Measurements from ENCODE around the gene RBM17.

Gene RBM17

DNA sequence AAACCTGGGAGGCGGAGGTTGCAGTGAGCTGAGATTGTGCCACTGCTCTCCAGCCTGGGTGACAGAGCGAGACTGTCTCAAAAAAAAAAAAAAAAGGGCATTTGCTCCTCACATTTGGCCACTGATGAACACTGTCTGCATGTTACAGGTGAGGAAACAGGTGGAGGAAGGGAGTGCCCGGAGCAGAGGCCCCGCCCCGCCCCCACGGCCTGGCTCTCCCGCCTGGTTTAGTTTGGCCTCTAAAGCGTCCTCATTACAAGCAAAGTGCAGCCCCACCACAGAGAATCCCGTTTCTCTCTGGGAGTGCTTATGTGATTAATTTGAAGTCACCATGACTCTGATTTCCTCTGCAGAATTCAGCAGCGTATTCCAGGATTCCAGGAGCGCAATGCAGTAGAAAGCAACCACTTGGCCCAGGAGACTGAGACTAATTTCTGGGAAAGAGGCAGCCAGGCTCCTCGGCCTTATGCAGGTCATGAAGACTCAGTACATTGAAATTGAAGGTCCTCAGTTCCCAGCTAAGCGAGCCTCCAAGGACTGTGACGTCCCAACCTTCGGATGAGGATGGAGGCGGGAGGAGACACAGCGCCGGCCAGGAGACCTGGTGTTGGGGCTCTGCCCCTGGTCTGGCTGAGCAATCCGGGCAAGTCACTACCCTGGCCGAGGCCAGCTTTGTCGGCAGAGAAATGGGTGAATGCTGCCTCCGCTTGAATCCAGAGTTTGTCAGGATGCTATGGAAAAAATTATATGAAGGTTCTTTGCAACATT, 44.7 kb downstream of the RBM17 start:
- no peaks in the 10 kb centered on the region for H3K27me3 ChIP-seq (ENCODE audit: insufficient read depth, poor library complexity, severe bottlenecking)

DNA sequence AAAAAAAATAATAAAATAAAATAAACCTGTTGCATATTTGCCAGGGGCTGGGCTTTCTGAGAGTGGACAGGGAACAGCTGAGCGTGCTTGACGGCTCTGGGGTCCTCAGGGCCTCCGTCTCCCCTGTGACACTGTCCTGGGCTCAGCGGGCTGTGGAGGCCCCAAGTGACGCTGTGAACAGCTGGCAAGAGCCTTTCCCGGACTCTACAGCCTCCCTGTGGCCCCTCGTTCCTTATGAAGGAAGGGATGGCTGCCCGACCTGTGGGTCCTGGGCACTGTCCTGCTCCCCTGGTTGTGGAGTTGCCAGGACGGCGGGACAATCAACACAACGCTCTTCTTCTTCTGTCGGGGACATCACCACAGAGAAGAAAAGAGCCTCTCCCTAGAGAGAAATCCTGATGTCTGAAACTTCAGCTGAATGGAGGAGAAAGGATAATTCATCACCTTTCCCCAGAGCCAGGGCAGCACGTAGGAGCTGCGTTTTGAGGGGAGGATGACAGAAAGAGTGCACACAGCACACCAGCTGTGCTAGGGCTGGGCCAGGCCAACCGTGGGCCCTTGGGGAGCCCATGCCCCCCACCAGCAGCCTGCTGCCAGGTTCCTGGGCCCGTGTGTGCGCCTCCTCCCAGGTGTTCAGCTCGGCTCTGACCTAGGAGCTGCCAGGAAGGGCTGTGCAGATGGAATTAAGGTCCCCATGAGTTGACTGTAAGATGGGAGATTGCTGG, 45.4 kb downstream of the RBM17 start:
- DNase-seq (ENCODE audit: low read depth in 1 of 2, low spot score in 1 of 2), result no peak

More for the DNA sequence above, 44.7 kb downstream of the RBM17 start:
- Histone ChIP-seq H3K4me3 (replicated peaks; ENCODE audit: insufficient read depth, low read length) (no peak overlapping the region), H3K27ac (replicated peaks) (no peak overlapping the region)
- TF ChIP-seq, protein P1, sequence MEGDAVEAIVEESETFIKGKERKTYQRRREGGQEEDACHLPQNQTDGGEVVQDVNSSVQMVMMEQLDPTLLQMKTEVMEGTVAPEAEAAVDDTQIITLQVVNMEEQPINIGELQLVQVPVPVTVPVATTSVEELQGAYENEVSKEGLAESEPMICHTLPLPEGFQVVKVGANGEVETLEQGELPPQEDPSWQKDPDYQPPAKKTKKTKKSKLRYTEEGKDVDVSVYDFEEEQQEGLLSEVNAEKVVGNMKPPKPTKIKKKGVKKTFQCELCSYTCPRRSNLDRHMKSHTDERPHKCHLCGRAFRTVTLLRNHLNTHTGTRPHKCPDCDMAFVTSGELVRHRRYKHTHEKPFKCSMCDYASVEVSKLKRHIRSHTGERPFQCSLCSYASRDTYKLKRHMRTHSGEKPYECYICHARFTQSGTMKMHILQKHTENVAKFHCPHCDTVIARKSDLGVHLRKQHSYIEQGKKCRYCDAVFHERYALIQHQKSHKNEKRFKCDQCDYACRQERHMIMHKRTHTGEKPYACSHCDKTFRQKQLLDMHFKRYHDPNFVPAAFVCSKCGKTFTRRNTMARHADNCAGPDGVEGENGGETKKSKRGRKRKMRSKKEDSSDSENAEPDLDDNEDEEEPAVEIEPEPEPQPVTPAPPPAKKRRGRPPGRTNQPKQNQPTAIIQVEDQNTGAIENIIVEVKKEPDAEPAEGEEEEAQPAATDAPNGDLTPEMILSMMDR (IDR thresholded peaks at IDR 0.05; ENCODE audit: insufficient read depth, low read length), result no peak
- TF ChIP-seq GABPA (IDR thresholded peaks at IDR 0.05; ENCODE audit: low read depth), result no peak
- no peak for TF ChIP-seq SPI1 (IDR thresholded peaks at IDR 0.05; ENCODE audit: borderline replicate concordance, low read depth)
- TF ChIP-seq, protein P2, sequence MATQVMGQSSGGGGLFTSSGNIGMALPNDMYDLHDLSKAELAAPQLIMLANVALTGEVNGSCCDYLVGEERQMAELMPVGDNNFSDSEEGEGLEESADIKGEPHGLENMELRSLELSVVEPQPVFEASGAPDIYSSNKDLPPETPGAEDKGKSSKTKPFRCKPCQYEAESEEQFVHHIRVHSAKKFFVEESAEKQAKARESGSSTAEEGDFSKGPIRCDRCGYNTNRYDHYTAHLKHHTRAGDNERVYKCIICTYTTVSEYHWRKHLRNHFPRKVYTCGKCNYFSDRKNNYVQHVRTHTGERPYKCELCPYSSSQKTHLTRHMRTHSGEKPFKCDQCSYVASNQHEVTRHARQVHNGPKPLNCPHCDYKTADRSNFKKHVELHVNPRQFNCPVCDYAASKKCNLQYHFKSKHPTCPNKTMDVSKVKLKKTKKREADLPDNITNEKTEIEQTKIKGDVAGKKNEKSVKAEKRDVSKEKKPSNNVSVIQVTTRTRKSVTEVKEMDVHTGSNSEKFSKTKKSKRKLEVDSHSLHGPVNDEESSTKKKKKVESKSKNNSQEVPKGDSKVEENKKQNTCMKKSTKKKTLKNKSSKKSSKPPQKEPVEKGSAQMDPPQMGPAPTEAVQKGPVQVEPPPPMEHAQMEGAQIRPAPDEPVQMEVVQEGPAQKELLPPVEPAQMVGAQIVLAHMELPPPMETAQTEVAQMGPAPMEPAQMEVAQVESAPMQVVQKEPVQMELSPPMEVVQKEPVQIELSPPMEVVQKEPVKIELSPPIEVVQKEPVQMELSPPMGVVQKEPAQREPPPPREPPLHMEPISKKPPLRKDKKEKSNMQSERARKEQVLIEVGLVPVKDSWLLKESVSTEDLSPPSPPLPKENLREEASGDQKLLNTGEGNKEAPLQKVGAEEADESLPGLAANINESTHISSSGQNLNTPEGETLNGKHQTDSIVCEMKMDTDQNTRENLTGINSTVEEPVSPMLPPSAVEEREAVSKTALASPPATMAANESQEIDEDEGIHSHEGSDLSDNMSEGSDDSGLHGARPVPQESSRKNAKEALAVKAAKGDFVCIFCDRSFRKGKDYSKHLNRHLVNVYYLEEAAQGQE (IDR thresholded peaks at IDR 0.05; ENCODE audit: insufficient replicate concordance, low read depth), result no peak
- no peak for TF ChIP-seq POLR2AphosphoS5 (IDR thresholded peaks at IDR 0.05; ENCODE audit: low read depth)
- no peak for DNase-seq (ENCODE audit: low read depth in 1 of 2, low spot score in 1 of 2)

DNA sequence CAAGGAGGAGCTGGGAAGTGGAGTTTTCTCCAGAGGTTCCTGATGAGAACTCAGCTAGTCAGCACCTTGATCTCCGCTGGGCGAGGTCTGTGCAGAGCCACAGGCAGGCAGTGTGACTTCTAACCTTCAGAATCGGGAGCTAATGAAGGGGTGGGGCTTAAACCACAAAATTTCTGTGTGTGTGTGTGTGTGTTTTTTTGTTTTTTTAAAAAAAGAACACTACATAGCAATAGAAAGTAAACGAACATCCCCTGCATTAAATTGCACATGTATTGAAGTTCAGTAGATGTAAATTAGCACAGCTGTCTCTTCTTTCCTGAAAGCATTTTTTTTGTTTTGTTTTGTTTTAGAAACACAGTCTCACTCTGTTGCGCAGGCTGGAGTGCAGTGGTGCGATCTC, 46.2 kb downstream of the RBM17 start:
- DNase-seq (ENCODE audit: low read depth in 1 of 2, low spot score in 1 of 2), result no peak
- no peaks in the 10 kb centered on the region for H3K27me3 ChIP-seq (ENCODE audit: insufficient read depth, poor library complexity, severe bottlenecking)

More for the DNA sequence above, 45.4 kb downstream of the RBM17 start:
- TF ChIP-seq SPI1 (IDR thresholded peaks at IDR 0.05; ENCODE audit: borderline replicate concordance, low read depth) (no peak), GABPA (IDR thresholded peaks at IDR 0.05; ENCODE audit: low read depth) (no peak), POLR2AphosphoS5 (IDR thresholded peaks at IDR 0.05; ENCODE audit: low read depth) (no peak)
- TF ChIP-seq, protein P1 (IDR thresholded peaks at IDR 0.05; ENCODE audit: insufficient read depth, low read length), result no peak
- TF ChIP-seq, protein P2 (IDR thresholded peaks at IDR 0.05; ENCODE audit: insufficient replicate concordance, low read depth), result no peak
- Histone ChIP-seq H3K27me3 (ENCODE audit: insufficient read depth, poor library complexity, severe bottlenecking) (no peaks in the 10 kb centered on the region), H3K27ac (replicated peaks) (no peak overlapping the region), H3K4me3 (replicated peaks; ENCODE audit: insufficient read depth, low read length) (no peak overlapping the region)

More for the DNA sequence above, 46.2 kb downstream of the RBM17 start:
- Histone ChIP-seq H3K4me3 (replicated peaks; ENCODE audit: insufficient read depth, low read length) (no peak overlapping the region), H3K27ac (replicated peaks) (no peak overlapping the region)
- TF ChIP-seq, protein P1 (IDR thresholded peaks at IDR 0.05; ENCODE audit: insufficient read depth, low read length), result no peak
- TF ChIP-seq SPI1 (IDR thresholded peaks at IDR 0.05; ENCODE audit: borderline replicate concordance, low read depth) (no peak), POLR2AphosphoS5 (IDR thresholded peaks at IDR 0.05; ENCODE audit: low read depth) (no peak), GABPA (IDR thresholded peaks at IDR 0.05; ENCODE audit: low read depth) (no peak)
- TF ChIP-seq, protein P2 (IDR thresholded peaks at IDR 0.05; ENCODE audit: insufficient replicate concordance, low read depth), result no peak

All from HL-60 (cell line).